Measurements from ENCODE around the gene VAV1. TPM values are rescaled to one million over a fixed set of nuclear protein-coding genes. Genes with fewer than 3 reads are reported as not detected.

The VAV1 gene
- total and polyA plus RNA-seq, 2 donors, result 42.2 to 59.3 TPM

DNA sequence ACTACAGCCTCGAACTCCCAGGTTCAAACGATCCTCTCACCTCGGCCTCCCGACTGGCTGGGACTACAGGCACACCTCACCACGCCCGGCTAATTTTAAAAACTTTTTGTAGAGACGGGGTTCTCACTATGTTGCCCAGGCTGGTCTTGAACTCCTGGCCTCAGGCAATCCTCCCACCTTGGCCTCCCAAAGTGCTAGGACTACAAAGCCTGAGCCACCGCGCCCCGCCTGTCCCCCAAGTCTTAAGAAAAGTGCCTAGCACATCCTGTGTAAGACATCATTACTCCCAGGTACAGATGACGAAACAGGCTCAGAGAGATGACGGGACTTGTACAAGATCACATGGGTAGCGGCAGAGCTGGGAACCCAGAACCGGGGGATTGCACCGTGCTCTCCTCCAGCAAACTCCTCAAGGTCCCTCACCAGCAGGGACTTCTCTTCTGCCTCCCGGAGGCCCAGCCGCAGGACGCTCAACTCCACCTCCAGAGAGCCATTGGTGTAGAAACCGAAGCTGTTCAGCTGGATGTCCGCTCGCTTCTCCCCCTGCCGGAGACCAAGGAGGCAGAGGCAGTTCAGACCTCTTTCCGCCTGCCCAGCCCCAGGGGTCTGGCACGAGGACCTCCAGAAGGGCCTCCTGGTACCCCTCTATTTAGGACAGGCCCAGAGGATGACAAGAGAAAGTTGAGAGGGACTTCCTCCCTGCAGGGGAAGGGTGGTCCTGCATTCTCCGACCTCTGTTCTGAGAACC is 36.2 kb upstream of the VAV1 start:
- 35% methylated on average over 25 of the region's 25 CpGs for WGBS
- Histone ChIP-seq H3K27ac (ENCODE audit: low read depth in 1 of 2, low read length in 1 of 2) (peak overlapping the region; percentile 95 to 96), H3K4me3 (ENCODE audit: low read length in 2 of 2) (peak overlapping the region; percentile 73 to 91), H3K9me3 (ENCODE audit: control insufficient read depth in 2 of 2, insufficient read depth in 1 of 2, low read length in 1 of 2) (peaks cover 0 to 8% of the 10 kb centered on the region in 2 donors), H3K27me3 (ENCODE audit: control insufficient read depth in 2 of 2, insufficient read depth in 1 of 2, low read length in 1 of 2) (peaks cover 18% of the 10 kb centered on the region in 2 donors), H3K36me3 (ENCODE audit: control insufficient read depth in 2 of 2, insufficient read depth in 2 of 2, low read length in 1 of 2) (peaks cover 15 to 29% of the 10 kb centered on the region in 2 donors), H3K4me1 (ENCODE audit: control insufficient read depth in 2 of 2, insufficient read depth in 2 of 2, low read length in 2 of 2) (peaks cover 21 to 44% of the 10 kb centered on the region in 2 donors)
- peak in 5 of 9 donors; percentile 38 to 72 (median 45) for DNase-seq (ENCODE audit: low read depth in 6 of 9, low spot score in 9 of 9)

DNA sequence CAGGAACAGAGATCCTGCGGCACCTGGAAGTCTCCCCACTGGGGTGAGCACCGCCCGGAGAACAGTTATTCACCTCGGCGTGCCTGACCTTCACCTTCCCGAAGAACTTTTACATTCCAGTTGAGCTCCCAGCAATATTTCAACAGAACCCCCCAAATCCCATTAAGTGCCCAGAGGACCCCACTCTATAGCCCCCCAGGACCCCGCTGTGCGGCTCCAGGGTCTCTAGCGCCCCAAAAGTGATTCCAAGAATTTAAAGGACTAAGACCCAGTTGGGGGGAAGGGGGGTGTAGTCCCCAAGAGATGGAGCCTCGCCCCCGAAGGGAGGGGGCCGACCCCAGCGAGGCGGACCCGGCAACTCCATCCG is 35.6 kb upstream of the VAV1 start:
- Histone ChIP-seq H3K27me3 (ENCODE audit: control insufficient read depth in 2 of 2, insufficient read depth in 1 of 2, low read length in 1 of 2) (peaks cover 24% of the 10 kb centered on the region in 2 donors), H3K4me1 (ENCODE audit: control insufficient read depth in 2 of 2, insufficient read depth in 2 of 2, low read length in 2 of 2) (peaks cover 21 to 44% of the 10 kb centered on the region in 2 donors), H3K36me3 (ENCODE audit: control insufficient read depth in 2 of 2, insufficient read depth in 2 of 2, low read length in 1 of 2) (peaks cover 13 to 23% of the 10 kb centered on the region in 2 donors), H3K9me3 (ENCODE audit: control insufficient read depth in 2 of 2, insufficient read depth in 1 of 2, low read length in 1 of 2) (peaks cover 0 to 8% of the 10 kb centered on the region in 2 donors), H3K27ac (ENCODE audit: low read depth in 1 of 2, low read length in 1 of 2) (peak overlapping the region; percentile 95 to 96), H3K4me3 (ENCODE audit: low read length in 2 of 2) (peak overlapping the region; percentile 73 to 91)
- WGBS, result under 1% methylated on average over 16 of the region's 16 CpGs
- peak in 1 of 9 donors; percentile 36 for DNase-seq (ENCODE audit: low read depth in 6 of 9, low spot score in 9 of 9)

DNA sequence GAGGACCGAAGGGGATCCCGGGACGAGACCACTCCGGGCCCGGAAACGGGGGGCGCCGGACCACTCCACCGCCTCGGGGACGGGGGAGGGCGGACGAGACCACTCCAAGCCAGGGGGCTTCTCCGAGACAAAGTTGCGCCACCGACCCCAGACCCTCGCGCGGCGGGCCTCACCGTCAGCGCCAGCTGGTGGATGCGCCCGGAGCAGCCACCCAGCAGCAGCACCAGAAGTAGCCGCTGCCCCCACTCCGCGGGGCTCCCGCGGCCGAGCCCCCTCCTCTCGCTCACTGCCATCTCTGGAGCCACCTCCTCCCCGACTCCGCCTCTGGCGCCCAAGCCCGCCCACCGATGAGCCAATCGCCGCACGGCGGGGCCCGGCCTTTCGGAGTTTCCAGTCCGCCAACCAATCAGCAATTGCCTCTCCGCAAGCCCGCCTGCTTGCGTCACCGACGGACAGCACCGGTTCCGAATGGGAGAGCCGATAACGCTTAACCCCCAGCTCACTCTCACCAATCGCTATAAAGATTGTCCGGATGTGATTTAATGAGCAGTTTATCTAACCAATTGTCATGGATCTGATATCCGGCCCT is 35.1 kb upstream of the VAV1 start, which contains the start of gene GPR108:
TSS of gene GPR108 (minus strand) at position 297 of the 589 bp plus-strand sequence. CDS start at position 293, 4 bp downstream.
- Histone ChIP-seq H3K9me3 (ENCODE audit: control insufficient read depth in 2 of 2, insufficient read depth in 1 of 2, low read length in 1 of 2) (peaks cover 0 to 8% of the 10 kb centered on the region in 2 donors), H3K27ac (ENCODE audit: low read depth in 1 of 2, low read length in 1 of 2) (peak within 1 kb of the TSS; percentile 95 to 96), H3K4me1 (ENCODE audit: control insufficient read depth in 2 of 2, insufficient read depth in 2 of 2, low read length in 2 of 2) (peaks cover 21 to 44% of the 10 kb centered on the region in 2 donors), H3K27me3 (ENCODE audit: control insufficient read depth in 2 of 2, insufficient read depth in 1 of 2, low read length in 1 of 2) (peaks cover 28 to 29% of the 10 kb centered on the region in 2 donors), H3K4me3 (ENCODE audit: low read length in 2 of 2) (peak within 1 kb of the TSS; percentile 73 to 91), H3K36me3 (ENCODE audit: control insufficient read depth in 2 of 2, insufficient read depth in 2 of 2, low read length in 1 of 2) (peaks cover 8 to 19% of the 10 kb centered on the region in 2 donors)
- WGBS, result under 1% methylated on average over 55 of the region's 55 CpGs
- peak; percentile 98 to 100 (median 99) for DNase-seq (ENCODE audit: low read depth in 6 of 9, low spot score in 9 of 9)

DNA sequence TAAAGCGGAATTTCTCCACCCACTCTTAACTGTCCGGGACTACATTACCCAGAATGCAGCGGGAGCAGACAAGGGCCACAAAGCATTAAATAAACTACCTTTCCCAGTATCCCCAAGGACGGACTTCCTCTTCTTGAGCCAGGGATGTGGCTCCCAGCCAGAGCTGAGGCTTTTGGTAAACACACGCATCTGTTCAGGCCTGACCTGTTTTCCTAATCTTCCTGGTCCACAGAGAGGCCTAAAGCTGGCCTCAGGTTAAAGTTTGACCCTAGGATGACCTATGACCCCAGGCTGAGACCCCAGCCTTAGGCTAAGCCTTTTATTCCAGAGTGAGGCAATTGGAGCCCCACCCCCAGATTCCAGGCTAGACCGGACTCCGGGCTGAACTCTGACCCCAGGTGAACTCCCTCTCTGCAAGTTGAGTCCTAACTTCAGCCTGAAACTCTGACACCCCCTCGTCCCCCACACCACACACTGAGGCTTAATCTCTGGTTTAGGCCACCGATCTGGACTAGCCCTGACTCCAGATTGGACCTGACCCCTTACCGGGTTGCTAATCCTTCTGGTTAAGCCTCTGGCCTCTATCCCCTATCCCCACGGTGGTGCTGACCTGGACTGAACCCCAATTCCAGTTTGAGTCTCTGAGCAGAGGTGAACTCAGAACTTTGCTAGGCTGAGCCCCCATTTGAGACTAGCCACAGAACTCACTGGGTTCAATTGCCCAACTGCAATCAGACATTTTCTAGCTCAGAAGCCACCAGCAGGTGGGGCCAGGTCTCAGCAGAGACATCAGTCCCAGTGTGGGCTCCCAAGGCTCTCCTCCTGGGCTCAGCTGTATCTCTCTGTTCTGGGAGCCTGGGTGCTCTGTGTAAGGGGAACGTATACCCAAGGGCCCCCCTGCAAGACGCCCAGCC is 34.4 kb upstream of the VAV1 start:
- DNase-seq (ENCODE audit: low read depth in 6 of 9, low spot score in 9 of 9), result peak in 8 of 9 donors; percentile 74 to 94 (median 82)
- Histone ChIP-seq H3K4me3 (ENCODE audit: low read length in 2 of 2) (peak overlapping the region in 1 of 2 donors; percentile 73), H3K9me3 (ENCODE audit: control insufficient read depth in 2 of 2, insufficient read depth in 1 of 2, low read length in 1 of 2) (peaks cover 0 to 8% of the 10 kb centered on the region in 2 donors), H3K27me3 (ENCODE audit: control insufficient read depth in 2 of 2, insufficient read depth in 1 of 2, low read length in 1 of 2) (peaks cover 29 to 36% of the 10 kb centered on the region in 2 donors), H3K27ac (ENCODE audit: low read depth in 1 of 2, low read length in 1 of 2) (peak overlapping the region; percentile 91 to 95), H3K4me1 (ENCODE audit: control insufficient read depth in 2 of 2, insufficient read depth in 2 of 2, low read length in 2 of 2) (peaks cover 21 to 44% of the 10 kb centered on the region in 2 donors), H3K36me3 (ENCODE audit: control insufficient read depth in 2 of 2, insufficient read depth in 2 of 2, low read length in 1 of 2) (peaks cover 6 to 11% of the 10 kb centered on the region in 2 donors)
- 24% methylated on average over 13 of the region's 13 CpGs for WGBS

DNA sequence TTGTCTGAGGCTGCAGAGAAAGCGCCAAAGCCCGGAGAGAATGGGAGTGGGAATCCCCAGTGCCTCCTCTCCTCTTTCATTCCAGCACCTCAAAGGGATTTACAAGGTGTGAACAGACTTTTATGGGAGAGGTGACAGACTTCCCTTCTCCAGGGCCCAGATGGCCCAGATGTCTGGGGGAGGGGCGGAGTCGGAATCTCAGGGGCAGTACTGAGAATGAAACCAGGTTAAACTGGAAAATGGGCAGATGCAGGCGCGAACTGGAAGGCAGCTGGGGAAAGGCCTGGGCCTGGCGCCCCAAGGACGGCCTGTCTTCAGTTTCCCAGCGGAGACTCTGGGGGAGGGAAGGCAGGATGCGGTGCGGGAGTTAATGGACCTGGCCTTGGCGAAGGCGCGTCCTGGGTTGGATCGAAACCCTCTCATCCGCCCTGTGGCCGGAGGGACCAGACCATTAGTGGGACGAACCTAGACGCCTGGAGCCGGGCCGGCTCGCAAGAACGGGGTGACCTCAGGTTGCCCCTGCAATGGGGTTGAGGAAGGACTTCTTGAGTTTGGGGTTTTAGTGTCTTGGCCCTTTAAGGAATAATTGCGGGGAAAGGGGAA is 33.6 kb upstream of the VAV1 start:
- Histone ChIP-seq H3K27ac (ENCODE audit: low read depth in 1 of 2, low read length in 1 of 2) (peak overlapping the region; percentile 91 to 95), H3K9me3 (ENCODE audit: control insufficient read depth in 2 of 2, insufficient read depth in 1 of 2, low read length in 1 of 2) (peaks cover 0 to 8% of the 10 kb centered on the region in 2 donors), H3K4me1 (ENCODE audit: control insufficient read depth in 2 of 2, insufficient read depth in 2 of 2, low read length in 2 of 2) (peaks cover 21 to 44% of the 10 kb centered on the region in 2 donors), H3K27me3 (ENCODE audit: control insufficient read depth in 2 of 2, insufficient read depth in 1 of 2, low read length in 1 of 2) (peaks cover 29 to 40% of the 10 kb centered on the region in 2 donors), H3K36me3 (ENCODE audit: control insufficient read depth in 2 of 2, insufficient read depth in 2 of 2, low read length in 1 of 2) (peaks cover 3 to 4% of the 10 kb centered on the region in 2 donors), H3K4me3 (ENCODE audit: low read length in 2 of 2) (peak overlapping the region; percentile 43 to 57)
- DNase-seq (ENCODE audit: low read depth in 6 of 9, low spot score in 9 of 9), result peak in 1 of 9 donors; percentile 22
- 22% methylated on average over 24 of the region's 24 CpGs for WGBS

DNA sequence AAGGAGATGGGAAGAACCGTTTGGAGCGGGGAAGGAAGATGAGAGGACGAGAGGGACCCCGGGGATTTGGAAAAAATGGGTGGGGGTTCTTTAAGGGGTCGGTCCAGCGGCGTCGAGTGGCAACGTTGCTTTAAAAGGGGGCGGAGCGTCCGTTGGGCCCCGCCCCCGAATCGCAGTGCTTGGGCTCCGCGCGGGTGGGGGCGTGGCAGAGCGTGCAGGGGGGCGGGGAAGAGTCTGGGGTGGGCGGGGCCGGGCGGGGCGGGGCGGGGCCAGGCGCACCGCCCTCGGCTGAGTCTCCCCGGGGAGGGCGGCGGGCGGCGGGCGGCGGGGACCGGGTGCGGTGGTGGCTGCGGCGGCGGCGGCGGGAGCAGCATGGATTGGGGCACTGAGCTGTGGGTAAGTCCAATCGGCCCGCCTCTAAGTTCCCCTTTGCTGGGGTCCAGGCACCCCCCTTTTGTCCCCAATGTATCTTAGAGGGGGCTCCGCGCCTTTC is 33.1 kb upstream of the VAV1 start, which contains the start of gene TRIP10:
TSS of gene TRIP10 (plus strand) at position 291 of the 493 bp plus-strand sequence. CDS start at position 373, 82 bp downstream.
- Histone ChIP-seq H3K27me3 (ENCODE audit: control insufficient read depth in 2 of 2, insufficient read depth in 1 of 2, low read length in 1 of 2) (peaks cover 29 to 43% of the 10 kb centered on the region in 2 donors), H3K9me3 (ENCODE audit: control insufficient read depth in 2 of 2, insufficient read depth in 1 of 2, low read length in 1 of 2) (peaks cover 0 to 8% of the 10 kb centered on the region in 2 donors), H3K27ac (ENCODE audit: low read depth in 1 of 2, low read length in 1 of 2) (peak within 1 kb of the TSS; percentile 91 to 95), H3K4me3 (ENCODE audit: low read length in 2 of 2) (peak within 1 kb of the TSS; percentile 45 to 57), H3K36me3 (ENCODE audit: control insufficient read depth in 2 of 2, insufficient read depth in 2 of 2, low read length in 1 of 2) (peaks cover 0 to 4% of the 10 kb centered on the region in 2 donors), H3K4me1 (ENCODE audit: control insufficient read depth in 2 of 2, insufficient read depth in 2 of 2, low read length in 2 of 2) (peaks cover 21 to 44% of the 10 kb centered on the region in 2 donors)
- peak in 8 of 9 donors; percentile 50 to 90 (median 80) for DNase-seq (ENCODE audit: low read depth in 6 of 9, low spot score in 9 of 9)
- under 1% methylated on average over 47 of the region's 47 CpGs for WGBS

DNA sequence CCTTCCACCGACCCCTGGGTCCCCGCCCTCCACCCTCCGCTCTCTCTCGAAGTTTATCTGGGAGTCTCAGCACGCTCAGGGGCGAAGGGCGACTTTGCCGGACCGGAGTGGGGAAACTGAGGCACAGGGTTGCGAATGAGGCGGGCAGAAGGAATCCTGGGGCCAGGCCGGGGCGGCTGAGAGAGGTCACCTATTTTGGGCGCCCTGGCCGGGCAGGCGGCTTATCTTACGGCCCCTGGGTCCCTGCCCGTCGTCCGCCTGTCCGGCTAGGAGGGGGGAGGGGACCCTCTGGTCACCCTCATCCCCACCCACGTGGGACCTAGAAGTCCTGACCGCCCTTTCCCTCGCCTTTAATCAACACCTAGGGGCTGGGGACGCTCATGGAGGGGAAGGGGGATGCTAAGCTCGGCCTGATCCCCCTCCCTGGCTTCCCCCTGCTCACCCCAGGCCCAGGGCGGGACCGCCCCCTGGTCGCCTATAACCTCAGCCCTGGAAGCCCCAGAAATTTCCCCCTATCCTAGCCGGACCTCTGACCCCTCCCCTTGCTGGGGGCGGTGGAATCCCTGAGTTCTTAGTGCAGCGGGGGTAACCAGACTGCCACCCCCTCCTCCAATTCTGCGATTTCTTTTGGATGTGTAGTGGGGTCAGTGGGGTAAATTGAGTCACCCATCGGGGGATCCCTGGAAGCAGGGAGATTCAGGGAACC is 32.5 kb upstream of the VAV1 start:
- under 1% methylated on average over 34 of the region's 34 CpGs for WGBS
- no peak for DNase-seq (ENCODE audit: low read depth in 6 of 9, low spot score in 9 of 9)
- peaks cover 21 to 45% of the 10 kb centered on the region in 2 donors for H3K4me1 ChIP-seq (ENCODE audit: control insufficient read depth in 2 of 2, insufficient read depth in 2 of 2, low read length in 2 of 2)

More for the DNA sequence above, 32.5 kb upstream of the VAV1 start:
- Histone ChIP-seq H3K9me3 (ENCODE audit: control insufficient read depth in 2 of 2, insufficient read depth in 1 of 2, low read length in 1 of 2) (peaks cover 0 to 8% of the 10 kb centered on the region in 2 donors), H3K36me3 (ENCODE audit: control insufficient read depth in 2 of 2, insufficient read depth in 2 of 2, low read length in 1 of 2) (peaks cover 0 to 4% of the 10 kb centered on the region in 2 donors), H3K4me3 (ENCODE audit: low read length in 2 of 2) (peak overlapping the region; percentile 45 to 57), H3K27me3 (ENCODE audit: control insufficient read depth in 2 of 2, insufficient read depth in 1 of 2, low read length in 1 of 2) (peaks cover 29 to 45% of the 10 kb centered on the region in 2 donors), H3K27ac (ENCODE audit: low read depth in 1 of 2, low read length in 1 of 2) (peak overlapping the region in 1 of 2 donors; percentile 64)

Measured in thymus (tissue), 11 donors.